OCI-LY3 (cell line): ENCODE results near the gene ANKS1A.
"Not testable (repeated sequence)": the region's sequence is repeated elsewhere in the genome, so short reads cannot be mapped to it uniquely, and the experiment has no call there.

Experiments
- CTCF ChIP-seq: fragments of 200-600, 300-600 bp; sonication (generic); IDR thresholded peaks from 2 replicates; pipeline ENCODE4 v1.5.1; 2014; ENCODE audit warnings: antibody characterized with exemption, low read length, low read depth
- EZH2phosphoT487 ChIP-seq: fragments of 200-600 bp; shearing (Covaris generic); IDR thresholded peaks from 2 replicates; pipeline ENCODE4 v1.6.1; 2018; ENCODE audit warnings: antibody characterized with exemption, mixed run types, low read depth

GRCh38 chr6:34884073-34884472 is 5.0 kb upstream of the ANKS1A start:
- TF ChIP-seq CTCF, EZH2phosphoT487: not testable (repeated sequence)
